ENCODE data around the gene CRACDL. TPM values are rescaled to one million over a fixed set of nuclear protein-coding genes. Genes with fewer than 3 reads are reported as not detected.

Gene CRACDL
- total and polyA plus RNA-seq, 2 of the 13 experiments (the other 11 are each of a cell fraction or from before 2014, with no cell fraction given): 0.15 to 0.26 TPM

DNA sequence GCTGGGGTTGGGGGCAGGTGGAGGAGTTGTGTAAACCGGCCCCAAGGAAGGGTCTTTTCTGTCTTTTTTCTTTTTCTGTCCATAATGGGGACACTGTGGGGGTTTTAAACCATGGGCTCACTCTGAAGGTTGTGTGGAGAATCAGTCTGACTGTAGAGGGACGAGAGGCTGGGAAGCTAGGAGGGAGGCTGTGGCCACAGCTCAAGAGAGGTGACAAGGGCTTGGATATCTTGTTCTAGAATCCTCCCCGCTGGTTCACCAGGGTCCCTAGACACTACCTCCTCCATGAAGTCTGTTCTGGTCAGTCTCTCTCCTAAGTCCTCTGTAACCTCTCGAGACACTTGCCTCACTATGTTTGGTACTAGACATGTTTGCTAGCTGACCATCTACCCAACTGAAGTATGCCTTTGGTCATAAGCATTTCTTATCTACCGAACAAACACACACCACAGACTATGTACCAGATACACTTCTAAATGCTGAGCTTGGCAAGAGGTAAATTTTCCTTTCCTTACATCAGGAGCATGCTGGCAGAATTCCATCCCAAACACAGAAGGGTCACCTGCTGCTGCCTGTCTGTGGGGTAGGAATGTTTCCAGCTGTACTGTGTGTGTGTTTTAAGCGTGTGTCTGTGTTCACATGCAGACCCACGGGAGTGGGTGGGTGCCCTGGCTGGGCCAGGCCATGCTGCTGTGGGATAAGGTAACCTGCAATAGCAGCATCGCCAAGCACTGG is 135.5 kb downstream of the CRACDL start (continued):
- TF ChIP-seq, protein P1, sequence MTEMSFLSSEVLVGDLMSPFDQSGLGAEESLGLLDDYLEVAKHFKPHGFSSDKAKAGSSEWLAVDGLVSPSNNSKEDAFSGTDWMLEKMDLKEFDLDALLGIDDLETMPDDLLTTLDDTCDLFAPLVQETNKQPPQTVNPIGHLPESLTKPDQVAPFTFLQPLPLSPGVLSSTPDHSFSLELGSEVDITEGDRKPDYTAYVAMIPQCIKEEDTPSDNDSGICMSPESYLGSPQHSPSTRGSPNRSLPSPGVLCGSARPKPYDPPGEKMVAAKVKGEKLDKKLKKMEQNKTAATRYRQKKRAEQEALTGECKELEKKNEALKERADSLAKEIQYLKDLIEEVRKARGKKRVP (CRISPR knock-in tag; IDR thresholded peaks at IDR 0.05): peak in 1 of 2 experiments; percentile 47; a peak in 1 of 4 replicates
- no peak for TF ChIP-seq ZNF274 (CRISPR knock-in tag; IDR thresholded peaks at IDR 0.05)
- TF ChIP-seq FOXP1 (IDR thresholded peaks at IDR 0.05): no peak
- no peak for TF ChIP-seq FOXP1 (CRISPR knock-in tag; IDR thresholded peaks at IDR 0.05)
- TF ChIP-seq SOX13 (IDR thresholded peaks at IDR 0.05): no peak
- TF ChIP-seq SOX13 (CRISPR knock-in tag; conservative IDR thresholded peaks at IDR 0.05 in 1 of 2, IDR thresholded peaks at IDR 0.05 in 1 of 2): peak in 1 of 2 experiments; percentile 30; a peak in 1 of 4 replicates
- TF ChIP-seq, protein P2, sequence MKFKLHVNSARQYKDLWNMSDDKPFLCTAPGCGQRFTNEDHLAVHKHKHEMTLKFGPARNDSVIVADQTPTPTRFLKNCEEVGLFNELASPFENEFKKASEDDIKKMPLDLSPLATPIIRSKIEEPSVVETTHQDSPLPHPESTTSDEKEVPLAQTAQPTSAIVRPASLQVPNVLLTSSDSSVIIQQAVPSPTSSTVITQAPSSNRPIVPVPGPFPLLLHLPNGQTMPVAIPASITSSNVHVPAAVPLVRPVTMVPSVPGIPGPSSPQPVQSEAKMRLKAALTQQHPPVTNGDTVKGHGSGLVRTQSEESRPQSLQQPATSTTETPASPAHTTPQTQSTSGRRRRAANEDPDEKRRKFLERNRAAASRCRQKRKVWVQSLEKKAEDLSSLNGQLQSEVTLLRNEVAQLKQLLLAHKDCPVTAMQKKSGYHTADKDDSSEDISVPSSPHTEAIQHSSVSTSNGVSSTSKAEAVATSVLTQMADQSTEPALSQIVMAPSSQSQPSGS (CRISPR knock-in tag; IDR thresholded peaks at IDR 0.05): no peak
- TF ChIP-seq BCL6 (CRISPR knock-in tag; IDR thresholded peaks at IDR 0.05): peak; percentile 19; the same call in 1 of the 2 replicates
- 0 out of 2 replicates have a peak, but pooled peaks have one; percentile 3 for TF ChIP-seq REPIN1 (CRISPR knock-in tag; IDR thresholded peaks at IDR 0.05; ENCODE audit: borderline replicate concordance, low read depth)
- TF ChIP-seq, protein P3, sequence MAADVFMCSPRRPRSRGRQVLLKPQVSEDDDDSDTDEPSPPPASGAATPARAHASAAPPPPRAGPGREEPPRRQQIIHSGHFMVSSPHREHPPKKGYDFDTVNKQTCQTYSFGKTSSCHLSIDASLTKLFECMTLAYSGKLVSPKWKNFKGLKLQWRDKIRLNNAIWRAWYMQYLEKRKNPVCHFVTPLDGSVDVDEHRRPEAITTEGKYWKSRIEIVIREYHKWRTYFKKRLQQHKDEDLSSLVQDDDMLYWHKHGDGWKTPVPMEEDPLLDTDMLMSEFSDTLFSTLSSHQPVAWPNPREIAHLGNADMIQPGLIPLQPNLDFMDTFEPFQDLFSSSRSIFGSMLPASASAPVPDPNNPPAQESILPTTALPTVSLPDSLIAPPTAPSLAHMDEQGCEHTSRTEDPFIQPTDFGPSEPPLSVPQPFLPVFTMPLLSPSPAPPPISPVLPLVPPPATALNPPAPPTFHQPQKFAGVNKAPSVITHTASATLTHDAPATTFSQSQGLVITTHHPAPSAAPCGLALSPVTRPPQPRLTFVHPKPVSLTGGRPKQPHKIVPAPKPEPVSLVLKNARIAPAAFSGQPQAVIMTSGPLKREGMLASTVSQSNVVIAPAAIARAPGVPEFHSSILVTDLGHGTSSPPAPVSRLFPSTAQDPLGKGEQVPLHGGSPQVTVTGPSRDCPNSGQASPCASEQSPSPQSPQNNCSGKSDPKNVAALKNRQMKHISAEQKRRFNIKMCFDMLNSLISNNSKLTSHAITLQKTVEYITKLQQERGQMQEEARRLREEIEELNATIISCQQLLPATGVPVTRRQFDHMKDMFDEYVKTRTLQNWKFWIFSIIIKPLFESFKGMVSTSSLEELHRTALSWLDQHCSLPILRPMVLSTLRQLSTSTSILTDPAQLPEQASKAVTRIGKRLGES (CRISPR knock-in tag; IDR thresholded peaks at IDR 0.05; ENCODE audit: borderline replicate concordance): no peak
- TF ChIP-seq POLR2A (IDR thresholded peaks at IDR 0.05; ENCODE audit: insufficient read depth in 1 of 2, low read depth in 2 of 2, low read length in 2 of 2): 0 out of 4 replicates have a peak, but pooled peaks of 1 of the 2 experiments have one; percentile 41
- peak; percentile 10; the same call in 1 of the 2 replicates for TF ChIP-seq FOSL2 (CRISPR knock-in tag; IDR thresholded peaks at IDR 0.05)
- no peak for TF ChIP-seq NRL (CRISPR knock-in tag; IDR thresholded peaks at IDR 0.05; ENCODE audit: borderline replicate concordance)
- peak; percentile 17 for TF ChIP-seq ASH2L (IDR thresholded peaks at IDR 0.05; ENCODE audit: insufficient read length, low read depth, low read length)
- peak; percentile 7; the same call in 1 of the 2 replicates for TF ChIP-seq FOXK1 (CRISPR knock-in tag; IDR thresholded peaks at IDR 0.05; ENCODE audit: borderline replicate concordance, low read depth)
- TF ChIP-seq KAT7 (CRISPR knock-in tag; IDR thresholded peaks at IDR 0.05; ENCODE audit: borderline replicate concordance): peak; percentile 34; the same call in 1 of the 2 replicates
- TF ChIP-seq ZNF614 (CRISPR knock-in tag; IDR thresholded peaks at IDR 0.05; ENCODE audit: borderline replicate concordance): 0 out of 2 replicates have a peak, but pooled peaks have one; percentile 23
- TF ChIP-seq MYC (CRISPR knock-in tag; IDR thresholded peaks at IDR 0.05; ENCODE audit: borderline replicate concordance): no peak
- TF ChIP-seq, protein P4, sequence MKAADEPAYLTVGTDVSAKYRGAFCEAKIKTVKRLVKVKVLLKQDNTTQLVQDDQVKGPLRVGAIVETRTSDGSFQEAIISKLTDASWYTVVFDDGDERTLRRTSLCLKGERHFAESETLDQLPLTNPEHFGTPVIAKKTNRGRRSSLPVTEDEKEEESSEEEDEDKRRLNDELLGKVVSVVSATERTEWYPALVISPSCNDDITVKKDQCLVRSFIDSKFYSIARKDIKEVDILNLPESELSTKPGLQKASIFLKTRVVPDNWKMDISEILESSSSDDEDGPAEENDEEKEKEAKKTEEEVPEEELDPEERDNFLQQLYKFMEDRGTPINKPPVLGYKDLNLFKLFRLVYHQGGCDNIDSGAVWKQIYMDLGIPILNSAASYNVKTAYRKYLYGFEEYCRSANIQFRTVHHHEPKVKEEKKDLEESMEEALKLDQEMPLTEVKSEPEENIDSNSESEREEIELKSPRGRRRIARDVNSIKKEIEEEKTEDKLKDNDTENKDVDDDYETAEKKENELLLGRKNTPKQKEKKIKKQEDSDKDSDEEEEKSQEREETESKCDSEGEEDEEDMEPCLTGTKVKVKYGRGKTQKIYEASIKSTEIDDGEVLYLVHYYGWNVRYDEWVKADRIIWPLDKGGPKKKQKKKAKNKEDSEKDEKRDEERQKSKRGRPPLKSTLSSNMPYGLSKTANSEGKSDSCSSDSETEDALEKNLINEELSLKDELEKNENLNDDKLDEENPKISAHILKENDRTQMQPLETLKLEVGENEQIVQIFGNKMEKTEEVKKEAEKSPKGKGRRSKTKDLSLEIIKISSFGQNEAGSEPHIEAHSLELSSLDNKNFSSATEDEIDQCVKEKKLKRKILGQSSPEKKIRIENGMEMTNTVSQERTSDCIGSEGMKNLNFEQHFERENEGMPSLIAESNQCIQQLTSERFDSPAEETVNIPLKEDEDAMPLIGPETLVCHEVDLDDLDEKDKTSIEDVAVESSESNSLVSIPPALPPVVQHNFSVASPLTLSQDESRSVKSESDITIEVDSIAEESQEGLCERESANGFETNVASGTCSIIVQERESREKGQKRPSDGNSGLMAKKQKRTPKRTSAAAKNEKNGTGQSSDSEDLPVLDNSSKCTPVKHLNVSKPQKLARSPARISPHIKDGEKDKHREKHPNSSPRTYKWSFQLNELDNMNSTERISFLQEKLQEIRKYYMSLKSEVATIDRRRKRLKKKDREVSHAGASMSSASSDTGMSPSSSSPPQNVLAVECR (CRISPR knock-in tag; IDR thresholded peaks at IDR 0.05; ENCODE audit: borderline replicate concordance): 0 out of 2 replicates have a peak, but pooled peaks have one; percentile 5
